ENCODE results near the gene SEH1L.

DNA sequence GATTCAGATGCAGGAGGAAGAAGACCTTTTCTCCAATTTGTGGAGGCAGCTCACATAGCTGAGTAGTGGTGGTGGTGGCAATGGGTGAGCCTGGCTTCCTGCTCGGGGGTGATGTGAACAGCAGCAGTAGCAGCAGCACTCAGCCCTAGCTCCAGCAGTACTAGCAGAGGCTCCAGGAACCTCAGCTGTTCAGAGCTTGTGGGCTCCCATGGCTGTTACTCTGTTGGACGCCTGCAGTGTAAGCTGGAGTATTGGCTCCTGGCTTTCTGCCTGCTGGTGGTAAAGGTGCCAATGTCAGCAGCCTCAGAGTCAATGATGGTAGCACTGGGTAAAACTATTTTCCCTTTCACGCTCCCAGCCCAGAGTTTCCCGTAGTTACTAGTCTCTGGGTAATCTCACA, 3.1 kb upstream of the SEH1L start:
- TF ChIP-seq, protein P1, sequence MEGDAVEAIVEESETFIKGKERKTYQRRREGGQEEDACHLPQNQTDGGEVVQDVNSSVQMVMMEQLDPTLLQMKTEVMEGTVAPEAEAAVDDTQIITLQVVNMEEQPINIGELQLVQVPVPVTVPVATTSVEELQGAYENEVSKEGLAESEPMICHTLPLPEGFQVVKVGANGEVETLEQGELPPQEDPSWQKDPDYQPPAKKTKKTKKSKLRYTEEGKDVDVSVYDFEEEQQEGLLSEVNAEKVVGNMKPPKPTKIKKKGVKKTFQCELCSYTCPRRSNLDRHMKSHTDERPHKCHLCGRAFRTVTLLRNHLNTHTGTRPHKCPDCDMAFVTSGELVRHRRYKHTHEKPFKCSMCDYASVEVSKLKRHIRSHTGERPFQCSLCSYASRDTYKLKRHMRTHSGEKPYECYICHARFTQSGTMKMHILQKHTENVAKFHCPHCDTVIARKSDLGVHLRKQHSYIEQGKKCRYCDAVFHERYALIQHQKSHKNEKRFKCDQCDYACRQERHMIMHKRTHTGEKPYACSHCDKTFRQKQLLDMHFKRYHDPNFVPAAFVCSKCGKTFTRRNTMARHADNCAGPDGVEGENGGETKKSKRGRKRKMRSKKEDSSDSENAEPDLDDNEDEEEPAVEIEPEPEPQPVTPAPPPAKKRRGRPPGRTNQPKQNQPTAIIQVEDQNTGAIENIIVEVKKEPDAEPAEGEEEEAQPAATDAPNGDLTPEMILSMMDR (IDR thresholded peaks at IDR 0.05) = no peak
- no peak for TF ChIP-seq POLR2A (IDR thresholded peaks at IDR 0.05)

Data from transverse colon (tissue), 3 donors.